NCI-H226 (cell line): Measurements from ENCODE around the gene GCLM.
"Not testable (repeated sequence)": the region's sequence is repeated elsewhere in the genome, so short reads cannot be mapped to it uniquely, and the experiment has no call there.

Source experiments
- DNase-seq: peaks from one replicate; pipeline ENCODE4 v3.0.0-alpha.2; 2015

GCLM gene, protein sequence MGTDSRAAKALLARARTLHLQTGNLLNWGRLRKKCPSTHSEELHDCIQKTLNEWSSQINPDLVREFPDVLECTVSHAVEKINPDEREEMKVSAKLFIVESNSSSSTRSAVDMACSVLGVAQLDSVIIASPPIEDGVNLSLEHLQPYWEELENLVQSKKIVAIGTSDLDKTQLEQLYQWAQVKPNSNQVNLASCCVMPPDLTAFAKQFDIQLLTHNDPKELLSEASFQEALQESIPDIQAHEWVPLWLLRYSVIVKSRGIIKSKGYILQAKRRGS

DNA sequence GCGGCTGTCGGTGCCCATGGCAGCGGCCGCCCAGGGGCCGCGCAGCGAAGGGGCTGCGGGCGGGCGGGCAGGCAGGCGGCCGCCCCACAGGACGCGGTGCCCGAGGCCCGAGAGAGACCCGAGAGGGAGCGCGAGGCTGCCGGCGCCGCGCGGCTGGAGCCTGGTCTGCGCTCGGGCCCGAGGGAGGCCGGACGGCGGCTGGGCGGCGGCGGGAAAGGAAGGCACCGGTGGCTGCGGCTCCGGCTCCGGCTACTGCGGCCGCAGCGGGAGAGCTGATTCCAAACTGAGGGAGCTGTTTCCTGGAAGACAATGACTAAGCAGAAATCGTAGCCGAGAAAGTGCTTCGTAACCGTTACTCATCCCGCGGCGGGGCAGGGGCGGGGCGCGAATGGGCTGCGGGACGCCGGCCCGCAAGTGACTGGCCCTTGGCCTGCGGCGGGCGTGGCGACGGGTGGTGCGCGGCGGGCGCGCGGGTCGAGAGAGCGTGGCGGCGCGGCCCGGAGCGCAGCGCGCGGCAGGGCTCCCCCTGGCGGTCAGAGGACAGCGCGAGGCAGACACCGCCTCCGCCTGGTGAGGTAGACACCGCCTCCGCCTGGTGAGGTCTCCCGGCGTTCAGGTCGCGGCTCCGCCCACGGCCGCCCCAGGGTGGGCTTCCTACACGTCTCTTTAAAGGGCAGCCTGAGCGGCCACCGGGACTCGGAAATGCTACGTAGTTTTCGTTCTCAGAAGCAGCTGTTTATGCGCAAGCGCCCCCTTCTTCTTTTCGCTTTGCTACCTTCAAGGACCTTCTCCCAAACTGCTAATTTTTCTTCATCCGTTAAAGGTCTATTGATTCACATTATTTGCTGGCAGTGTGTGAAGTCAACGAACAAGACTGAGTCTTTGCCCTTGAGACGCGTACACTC, at the start of gene GCLM:
GCLM (minus strand) TSS at position 285 of the 905 bp plus-strand sequence; CDS start at position 18, 267 bp downstream.
- DNase-seq: peak; percentile 78

DNA sequence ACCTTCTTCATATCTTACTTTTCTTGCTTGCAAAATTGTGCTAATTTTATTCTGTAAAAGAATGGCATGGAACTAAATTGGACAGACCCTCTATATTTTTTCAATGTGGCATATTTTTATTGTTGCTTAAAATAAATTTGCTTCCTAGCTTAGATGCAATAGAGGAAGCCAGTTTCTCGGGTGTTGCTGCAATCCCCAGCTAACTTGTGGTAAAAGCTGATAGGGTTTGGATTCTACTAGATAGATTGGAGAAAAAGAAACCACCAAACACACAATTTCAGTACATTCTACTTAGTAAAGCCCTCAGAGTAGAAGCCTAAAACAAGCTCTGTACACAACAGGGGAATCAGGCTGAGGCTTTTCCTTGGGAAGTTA, 49.5 kb upstream of the GCLM start:
- no peak for DNase-seq

DNA sequence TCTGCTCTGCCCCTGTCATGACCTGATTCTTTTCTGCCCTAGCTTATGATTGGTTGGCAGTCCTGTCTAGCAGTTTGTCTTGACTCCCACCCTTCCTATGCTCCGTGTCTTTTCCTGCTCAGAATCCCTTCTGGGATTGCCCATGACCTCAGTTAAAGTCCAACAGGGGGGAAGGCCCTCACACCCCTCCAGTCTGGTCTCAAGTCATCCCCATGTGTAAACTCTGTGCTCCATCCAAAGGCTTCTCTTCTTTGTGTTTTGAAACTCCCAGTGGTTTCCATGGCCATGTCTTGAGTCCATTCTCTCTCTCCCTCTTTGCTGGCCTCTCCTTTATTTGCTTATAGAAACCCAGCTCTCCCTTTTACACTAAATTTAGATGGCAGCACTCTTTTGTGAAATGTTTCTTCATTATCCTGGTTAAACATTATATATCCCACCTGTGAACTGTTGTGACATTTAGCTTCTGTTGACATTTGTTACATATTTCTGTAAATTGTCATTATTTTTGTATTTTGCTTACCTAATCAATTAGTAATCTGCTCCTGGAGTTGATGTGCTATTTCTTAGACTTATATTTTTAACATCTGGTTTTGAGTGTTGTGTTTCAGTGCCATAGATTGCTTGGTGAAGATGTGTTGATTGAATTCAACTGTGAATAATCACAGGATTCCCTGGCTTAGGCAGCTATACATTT, 48.9 kb upstream of the GCLM start:
- no peak for DNase-seq

DNA sequence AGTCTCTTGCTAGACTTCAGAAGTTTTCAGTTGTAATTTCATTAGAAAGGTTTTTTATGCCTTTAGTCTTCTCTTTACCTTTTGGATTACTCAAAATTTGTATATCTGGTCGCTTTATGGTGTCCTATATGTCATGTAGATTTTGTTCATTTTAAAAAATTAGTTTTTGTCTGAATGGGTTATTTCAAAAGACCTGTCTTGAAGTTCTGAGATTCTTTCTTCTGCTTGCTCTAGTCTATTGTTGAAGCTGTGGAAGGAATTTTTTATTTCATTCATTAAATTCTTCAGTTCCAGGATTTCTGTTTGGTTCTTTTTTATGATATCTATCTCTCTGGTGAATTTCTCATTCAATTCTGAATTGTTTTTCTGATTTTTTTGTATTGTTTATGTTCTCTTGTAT, 46.5 kb upstream of the GCLM start:
- DNase-seq: no peak

DNA sequence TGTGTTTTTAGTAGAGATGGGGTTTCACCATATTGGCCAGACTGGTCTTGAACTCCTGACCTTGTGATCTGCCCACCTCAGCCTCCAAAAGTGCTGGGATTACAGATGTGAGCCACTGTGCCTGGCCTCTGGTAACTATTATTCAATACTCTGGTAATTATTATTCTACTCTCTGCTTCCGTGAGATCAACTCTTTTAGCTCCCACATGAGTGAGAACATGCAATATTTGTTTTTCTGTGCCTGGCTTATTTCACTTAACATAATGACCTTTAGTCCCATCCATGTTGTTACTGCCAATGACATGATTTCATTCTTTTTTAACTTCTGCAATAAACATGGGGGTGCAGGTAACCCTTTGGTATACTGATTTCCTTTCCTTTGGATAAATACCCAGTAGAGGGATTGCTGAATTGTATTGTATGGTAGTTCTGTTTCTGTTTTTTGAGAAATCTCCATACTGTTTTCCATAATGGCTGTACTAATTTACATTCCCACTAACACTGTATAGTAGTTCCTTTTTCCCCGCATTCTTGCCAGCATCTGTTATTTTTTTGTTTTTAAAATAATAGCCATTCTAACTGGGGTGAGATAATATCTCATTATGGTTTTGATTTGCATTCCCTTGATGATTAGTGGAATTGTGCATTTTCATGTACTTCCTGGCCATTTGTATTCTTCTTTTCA, 37.9 kb upstream of the GCLM start:
- not testable (repeated sequence) for DNase-seq

DNA sequence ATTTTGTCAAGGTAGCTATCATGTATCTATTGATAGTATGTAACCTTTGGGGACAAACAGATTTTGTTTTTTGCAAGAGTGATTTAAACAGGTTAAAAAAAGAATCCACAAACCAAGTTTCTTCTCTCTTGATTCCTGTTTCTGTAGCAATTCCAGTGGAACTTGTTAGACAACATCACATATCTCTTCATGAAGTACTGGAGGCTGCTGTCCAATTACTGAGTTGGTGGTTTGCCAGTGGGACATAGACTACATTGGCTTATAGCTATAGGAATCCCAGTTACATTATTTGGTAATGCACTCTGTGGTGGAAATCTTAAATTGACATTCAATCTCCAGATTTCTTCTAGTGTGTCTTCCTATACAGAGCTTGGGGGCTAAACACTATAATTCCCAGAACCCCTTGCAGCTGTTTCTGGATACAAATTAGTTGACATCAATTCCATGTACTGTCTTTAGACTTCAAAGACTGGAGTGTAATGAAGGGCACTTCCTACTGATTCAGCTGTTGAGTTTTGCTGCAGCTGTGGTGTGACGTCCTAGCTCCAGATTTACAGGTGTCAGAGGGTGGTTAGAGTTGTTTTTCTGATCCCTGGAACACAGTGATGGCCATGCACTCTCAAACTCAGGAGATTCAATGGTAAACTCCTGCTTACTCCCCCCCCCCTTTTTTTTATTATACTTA, 29.4 kb upstream of the GCLM start:
- no peak for DNase-seq

DNA sequence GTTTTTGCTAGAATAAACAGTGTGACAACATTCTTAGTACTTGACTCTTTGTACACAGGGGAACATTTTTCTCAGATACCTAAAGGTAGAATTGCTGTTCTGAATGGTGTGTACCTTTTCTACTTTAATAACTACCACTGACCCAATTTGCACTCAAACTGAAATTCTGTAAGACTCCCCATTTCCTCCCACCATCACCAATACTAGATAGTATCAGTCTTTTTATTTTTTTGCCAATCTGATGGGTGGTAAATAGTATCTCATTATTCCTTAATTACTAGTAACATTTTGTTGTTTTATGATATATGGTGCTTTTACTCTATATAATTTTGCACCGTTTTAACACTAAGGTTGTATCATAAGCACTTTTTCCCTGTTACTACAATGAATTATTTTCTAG, 28.8 kb upstream of the GCLM start:
- DNase-seq: no peak

DNA sequence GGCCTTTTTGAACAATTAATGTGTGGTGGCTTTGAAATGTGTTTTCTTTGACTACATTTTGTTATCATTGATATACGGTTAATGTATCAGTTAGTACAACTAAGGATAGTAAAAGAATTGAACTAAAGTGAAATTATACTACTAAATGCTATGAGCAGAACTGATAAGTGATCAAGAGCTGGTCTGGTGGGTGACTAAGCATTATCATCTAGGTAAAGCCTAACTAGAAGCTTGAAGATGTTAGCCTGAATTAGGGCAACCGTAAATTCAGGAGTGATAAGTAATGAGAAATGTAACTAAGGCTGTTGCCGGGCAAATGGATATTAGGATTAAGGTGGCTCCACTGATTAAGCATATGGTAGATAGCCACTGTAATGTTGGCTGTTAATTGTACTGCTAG, 16.0 kb upstream of the GCLM start:
- no peak for DNase-seq

DNA sequence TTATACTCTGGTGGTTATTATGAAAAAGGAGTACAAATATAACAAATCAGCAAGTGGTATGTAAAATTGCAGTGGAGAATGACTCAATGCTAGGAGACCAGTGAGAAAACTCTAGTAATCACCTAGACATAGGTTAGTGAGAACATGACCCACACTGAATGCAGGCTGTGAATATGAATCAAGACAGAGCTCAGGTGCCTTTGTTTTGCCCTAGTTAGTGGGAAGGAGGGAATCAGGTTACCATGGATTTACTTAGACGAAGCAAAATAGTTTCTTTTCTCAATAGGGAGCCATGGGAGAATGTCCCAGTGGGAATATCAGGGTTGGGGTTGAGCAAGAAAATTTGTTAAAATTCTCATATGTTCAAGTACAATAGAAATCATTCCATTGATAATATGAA, 10.6 kb upstream of the GCLM start:
- DNase-seq: no peak

DNA sequence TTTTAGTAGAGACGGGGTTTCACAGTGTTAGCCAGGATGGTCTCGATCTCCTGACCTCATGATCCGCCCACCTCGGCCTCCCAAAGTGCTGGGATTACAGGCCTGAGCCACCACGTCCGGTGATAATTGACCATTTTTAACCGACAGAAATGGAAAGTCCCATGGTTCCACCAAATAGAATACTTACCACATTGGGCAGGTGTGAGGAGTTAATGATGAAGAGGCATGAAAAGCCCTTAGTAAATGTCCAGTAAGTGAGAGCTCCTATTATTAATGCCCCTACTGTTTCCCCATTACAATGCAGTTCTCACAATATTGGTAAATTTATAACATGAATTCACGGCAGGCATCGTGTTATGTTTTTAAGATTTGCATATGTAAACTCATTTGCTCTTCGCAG, 8.1 kb upstream of the GCLM start:
- DNase-seq: no peak

DNA sequence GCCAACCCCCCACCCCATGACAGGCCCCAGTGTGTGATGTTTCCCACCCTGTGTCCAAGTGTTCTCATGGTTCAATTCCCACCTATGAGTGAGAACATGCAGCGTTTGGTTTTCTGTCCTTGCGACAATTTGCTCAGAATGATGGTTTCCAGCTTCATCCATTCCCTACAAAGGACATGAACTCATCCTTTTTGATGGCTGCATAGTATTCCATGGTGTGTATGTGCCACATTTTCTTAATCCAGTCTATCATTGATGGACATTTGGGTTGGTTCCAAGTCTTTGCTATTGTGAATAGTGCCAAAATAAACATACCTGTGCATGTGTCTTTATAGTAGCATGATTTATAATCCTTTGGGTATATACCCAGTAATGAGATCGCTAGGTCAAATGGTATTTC, 1.6 kb upstream of the GCLM start:
- DNase-seq: not testable (repeated sequence)

DNA sequence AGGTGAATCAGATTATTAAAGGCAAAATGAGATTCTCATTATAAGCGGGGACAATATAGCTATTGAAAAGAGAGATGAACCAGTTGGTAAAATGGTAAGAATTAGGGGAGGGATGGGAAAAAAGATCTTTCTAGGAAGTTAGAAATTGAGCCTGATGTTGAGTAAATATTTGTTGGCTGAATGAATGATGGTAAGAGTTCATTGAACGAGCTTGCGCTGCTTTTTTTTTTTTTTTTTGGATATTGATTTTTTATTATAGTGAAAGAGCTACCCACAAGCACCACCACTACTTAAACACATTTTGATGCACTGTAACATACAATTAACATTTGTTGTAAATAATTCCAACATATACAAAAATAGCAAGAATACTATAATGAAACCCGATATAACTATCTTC, 1.1 kb upstream of the GCLM start:
- no peak for DNase-seq

DNA sequence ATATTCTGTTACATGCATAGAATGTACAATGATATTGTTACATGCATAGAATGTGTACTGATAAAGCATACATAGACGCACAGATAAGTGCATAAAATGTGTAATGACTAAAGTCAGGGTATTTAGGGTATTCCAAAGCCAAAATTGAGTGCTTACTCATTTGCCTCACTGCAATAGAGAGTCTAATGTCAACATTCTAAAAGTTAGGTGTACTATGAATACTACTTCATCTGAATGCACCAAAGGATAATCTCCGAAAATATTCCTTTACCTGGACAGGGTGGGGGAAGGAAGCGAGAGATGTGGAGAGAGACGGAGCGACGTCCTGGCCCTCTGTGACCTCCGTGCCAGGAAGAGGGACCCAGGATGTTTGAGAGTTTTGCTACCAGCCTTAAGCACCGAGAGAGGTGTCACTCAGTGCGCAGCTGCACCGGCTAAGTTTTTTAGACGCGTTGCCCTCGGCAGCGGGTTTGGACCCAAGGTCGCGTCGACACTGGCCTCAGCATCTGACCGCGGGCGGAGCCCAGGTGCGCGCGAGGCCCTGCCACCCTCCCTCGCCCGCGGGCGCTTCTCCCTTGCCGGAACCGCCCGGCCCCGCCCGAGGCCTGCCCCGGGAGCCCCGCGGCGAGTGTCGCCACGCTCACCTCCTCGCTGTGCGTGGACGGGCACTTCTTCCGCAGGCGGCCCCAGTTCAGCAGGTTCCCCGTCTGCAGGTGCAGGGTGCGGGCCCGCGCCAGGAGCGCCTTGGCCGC, 660 bp downstream of the GCLM start:
- no peak for DNase-seq

DNA sequence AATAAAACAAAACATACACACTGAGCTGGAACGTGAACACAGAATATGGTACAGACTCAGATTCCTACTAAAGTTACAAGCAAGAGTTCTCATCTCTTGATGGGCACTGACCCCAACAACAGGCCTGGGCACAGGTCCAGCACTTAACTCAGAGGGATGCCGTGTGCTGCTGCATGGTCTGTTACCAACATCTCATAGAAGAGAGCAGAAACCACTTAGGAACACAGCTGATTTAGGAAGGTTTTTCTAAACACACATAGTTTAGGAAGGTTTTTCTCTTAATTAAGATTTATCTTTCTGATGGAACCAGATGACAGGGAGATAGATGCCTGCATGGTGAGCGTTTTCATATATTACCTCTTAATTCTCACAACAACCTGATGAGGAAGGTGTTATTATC, 1.5 kb downstream of the GCLM start:
- DNase-seq: no peak

DNA sequence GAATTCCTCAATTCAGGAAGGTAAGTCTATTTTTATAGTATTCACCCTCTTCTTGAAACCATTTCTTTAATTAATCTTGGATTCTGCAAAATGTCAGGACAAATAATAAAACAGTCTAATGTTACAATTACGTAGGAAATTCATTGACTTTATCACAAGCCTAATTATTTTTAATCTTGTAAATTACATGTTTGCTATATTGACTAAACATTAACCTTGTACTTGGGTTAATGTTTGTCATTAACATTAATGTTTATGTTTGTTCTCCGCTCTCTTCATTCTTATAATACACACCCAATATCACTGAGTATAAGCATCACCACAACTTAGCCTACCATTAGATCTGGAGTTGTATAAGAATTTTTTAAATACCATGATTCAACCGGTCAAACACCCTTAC, 2.8 kb downstream of the GCLM start:
- DNase-seq: no peak

DNA sequence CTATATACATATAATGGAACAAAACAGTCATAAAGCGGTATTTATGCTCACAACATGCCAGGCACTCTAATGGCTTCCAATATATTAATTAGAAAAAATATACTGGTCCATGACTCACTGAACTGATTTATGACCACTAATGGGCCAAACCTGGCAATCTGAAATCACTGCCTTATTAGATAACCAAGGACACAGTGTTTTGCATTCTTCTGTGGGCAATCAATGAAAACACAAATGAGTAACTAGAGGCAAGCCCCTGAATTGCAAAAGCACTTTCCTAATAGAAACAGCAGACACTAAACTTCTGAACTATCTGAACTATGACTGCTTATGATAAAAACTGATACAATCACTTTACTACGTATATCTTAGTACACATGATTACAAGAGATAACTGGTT, 3.5 kb downstream of the GCLM start:
- no peak for DNase-seq

DNA sequence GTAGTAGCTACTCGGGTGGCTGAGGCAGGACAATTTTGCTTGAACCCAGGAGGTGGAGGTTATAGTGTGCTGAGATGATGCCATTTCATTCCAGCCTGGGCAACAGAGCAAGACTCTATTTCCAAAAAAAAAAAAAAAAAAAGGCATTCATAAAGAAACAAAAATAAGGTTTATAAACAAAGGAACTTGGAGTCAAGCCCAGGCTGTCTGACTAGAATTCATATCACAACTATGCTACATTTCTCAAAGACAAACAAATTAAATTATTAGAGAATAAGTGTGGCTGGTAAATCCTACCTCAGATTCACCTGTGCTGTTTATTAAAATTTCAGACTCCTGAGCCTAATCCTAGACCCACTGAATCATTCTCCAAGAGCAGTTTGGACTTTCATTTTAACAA, 4.2 kb downstream of the GCLM start:
- DNase-seq: no peak

DNA sequence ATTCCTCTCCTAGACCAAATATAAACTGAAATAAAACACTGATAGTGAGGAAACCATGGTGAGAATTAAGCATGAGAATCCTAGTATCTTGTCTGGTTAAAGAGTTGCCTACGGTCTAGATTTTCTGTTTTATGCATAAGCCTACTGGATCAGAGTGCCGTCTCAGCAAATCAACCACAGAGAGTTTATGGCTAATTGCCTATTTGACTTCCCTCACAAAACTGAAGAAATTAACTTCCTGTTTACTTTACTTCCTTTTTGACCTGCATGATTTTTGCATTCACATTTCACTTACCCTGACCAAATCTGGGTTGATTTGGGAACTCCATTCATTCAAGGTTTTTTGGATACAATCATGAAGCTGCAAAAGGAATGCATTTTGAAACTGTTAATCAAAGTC, 5.0 kb downstream of the GCLM start:
- no peak for DNase-seq

DNA sequence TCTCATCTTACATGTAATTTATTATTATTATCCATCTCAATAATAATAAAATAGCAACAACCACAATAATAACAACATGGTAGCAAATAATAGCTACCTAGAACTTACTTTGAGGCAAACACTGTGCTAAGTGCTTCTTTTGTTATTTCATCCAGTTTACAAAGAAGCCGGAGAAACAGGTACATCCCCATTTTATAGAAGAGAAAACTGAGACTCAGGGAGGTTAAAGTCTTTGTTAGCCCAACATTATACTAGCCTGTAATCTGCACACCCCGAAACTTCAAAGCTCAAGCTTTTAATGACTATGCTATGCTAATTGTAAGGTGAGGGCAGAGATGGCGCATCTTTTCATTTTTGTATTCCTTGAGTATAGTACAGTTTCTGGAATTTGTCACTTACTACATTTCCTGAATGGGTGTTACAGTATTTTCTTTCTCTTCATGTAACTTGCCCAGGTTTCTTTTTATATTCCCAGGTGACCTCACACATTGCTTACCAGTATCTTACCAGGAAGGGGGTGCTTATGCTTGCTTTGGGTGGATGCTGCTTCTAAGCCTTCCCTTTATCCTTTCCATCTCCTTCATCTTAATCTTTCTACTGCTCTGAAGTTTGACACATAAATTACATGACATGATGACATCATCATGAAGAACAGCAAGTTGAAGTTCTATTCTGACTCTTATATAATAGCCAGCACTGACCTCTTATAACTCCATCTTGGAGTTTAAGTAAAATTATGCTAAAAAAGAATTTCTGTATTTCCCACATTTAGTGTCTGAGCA, 8.3 kb downstream of the GCLM start:
- no peak for DNase-seq

DNA sequence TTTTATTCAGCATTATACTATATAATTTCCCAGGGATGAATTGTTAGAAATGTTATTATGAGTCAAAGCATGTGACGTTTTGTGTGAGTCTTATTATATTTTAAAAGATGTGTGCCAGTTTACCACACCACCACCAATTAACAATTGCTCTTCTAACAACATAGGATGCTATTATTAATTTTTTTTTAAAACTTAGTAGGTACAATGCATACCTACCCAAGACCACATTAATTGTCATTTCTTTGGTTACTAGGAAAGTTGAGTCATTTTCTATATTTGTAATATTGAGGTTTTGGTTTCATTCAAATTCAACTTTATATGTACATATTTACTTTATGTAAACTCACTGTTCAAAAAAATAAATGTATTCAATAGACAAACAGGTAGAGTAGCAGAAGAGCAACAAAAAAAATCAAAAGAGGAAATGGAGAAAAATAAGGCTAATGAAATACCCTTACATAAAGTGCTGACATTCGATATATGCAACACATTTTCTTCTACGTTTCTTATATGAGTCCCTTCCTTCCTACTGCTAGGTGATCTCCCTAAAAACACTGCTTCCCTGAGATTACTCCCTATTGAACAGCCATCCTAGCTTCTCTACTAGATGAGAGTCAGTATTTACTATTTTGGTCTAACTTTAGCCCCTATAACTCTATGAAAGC, 9.6 kb downstream of the GCLM start:
- DNase-seq: no peak

DNA sequence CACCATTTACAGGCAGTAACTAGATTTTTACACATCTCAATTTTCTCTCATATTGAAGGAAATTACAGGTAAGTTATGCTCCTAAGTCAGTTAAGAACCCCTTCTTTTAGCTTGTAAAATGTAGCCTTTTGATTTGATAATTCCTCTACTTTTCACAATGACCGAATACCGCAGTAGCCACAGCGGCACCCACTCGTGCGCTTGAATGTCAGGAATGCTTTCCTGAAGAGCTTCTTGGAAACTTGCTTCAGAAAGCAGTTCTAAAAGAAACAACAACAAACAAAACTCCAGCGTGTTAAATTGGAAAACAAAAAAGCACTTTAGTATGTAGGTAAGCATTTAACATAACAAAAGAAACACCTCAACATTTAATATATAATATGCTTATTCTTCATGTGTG, 20.3 kb downstream of the GCLM start:
- no peak for DNase-seq
